ENCODE measurements around the gene LHX6. TPM values are rescaled to one million over a fixed set of nuclear protein-coding genes. Genes with fewer than 3 reads are reported as not detected.

The LHX6 gene
- total RNA-seq, 1 experiment from 2014 or later = 4.1 TPM

DNA sequence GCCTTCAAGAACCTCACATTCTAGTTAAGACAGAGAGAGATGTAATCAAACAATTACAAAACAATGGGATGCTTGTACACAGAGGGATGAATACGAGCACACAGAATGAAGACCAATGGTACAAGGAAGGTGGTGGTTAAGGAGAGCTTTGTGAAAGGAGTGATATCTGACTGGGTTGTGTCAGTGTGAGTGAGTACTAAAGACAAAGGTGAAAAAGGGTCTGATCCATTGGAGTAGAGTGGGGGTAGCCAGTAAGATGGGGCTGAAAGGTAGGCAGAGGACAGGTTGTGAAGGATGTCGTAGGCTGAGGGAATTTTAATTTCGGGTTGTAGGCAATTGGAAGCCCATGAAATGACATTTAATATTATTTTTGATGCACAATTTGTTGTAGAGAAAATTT, 26.0 kb upstream of the LHX6 start:
- RAD21 ChIA-PET (ENCODE audit: low non-redundant PET in 1 of 2, low total read pairs in 2 of 2, uncharacterized antibody in 2 of 2, unreplicated experiment in 2 of 2) = no interaction called here
- ATAC-seq = no peak
- no TSS peak for BruUV-seq (replicated peaks)
- Histone ChIP-seq H3K79me2 (ENCODE audit: insufficient read depth, low read length) (peaks cover 37% of the 10 kb centered on the region), H3K27ac (ENCODE audit: low read depth, low read length) (no peak overlapping the region), H4K20me1 (ENCODE audit: insufficient read depth) (no peaks in the 10 kb centered on the region), H3K9me2 (ENCODE audit: insufficient read depth) (no peaks in the 10 kb centered on the region), H3K9me3 (ENCODE audit: control insufficient read depth in 1 of 2, insufficient read depth in 1 of 2, low read depth in 1 of 2, low read length in 2 of 2) (no peaks in the 10 kb centered on the region), H2AFZ (ENCODE audit: low read depth, low read length, poor library complexity, severe bottlenecking) (no peak overlapping the region), H3K27me3 (ENCODE audit: insufficient read depth, low read length) (no peaks in the 10 kb centered on the region), H3K9ac (ENCODE audit: low read length) (no peak overlapping the region), H3K4me3 (replicated peaks in 1 of 2; ENCODE audit: low read depth in 1 of 2, low read length in 2 of 2) (no peak overlapping the region), H3K4me1 (ENCODE audit: control insufficient read depth in 1 of 2, insufficient read depth in 2 of 2, low read length in 2 of 2) (no peaks in the 10 kb centered on the region), H3K36me3 (ENCODE audit: control insufficient read depth in 1 of 2, insufficient read depth in 2 of 2, low read length in 2 of 2) (peaks cover 9 to 30% of the 10 kb centered on the region in 2 experiments), H3K4me2 (ENCODE audit: low read length) (no peak overlapping the region)
- no peak for DNase-seq (ENCODE audit: low read depth, low spot score)
- intact Hi-C loops (cut with micrococcal nuclease) = no loop called here
- no peak for TF ChIP-seq ZFX (IDR thresholded peaks at IDR 0.05)
- no peak for TF ChIP-seq EZH2phosphoT487 (IDR thresholded peaks at IDR 0.05; ENCODE audit: borderline replicate concordance)
- no peak for TF ChIP-seq SRF (IDR thresholded peaks at IDR 0.05; ENCODE audit: low read depth)
- TF ChIP-seq SP1 (IDR thresholded peaks at IDR 0.05; ENCODE audit: low read depth) = no peak
- no peak for TF ChIP-seq YY1 (IDR thresholded peaks at IDR 0.05; ENCODE audit: extremely low read depth, insufficient replicate concordance, low read depth, low read length)
- TF ChIP-seq, protein P1, sequence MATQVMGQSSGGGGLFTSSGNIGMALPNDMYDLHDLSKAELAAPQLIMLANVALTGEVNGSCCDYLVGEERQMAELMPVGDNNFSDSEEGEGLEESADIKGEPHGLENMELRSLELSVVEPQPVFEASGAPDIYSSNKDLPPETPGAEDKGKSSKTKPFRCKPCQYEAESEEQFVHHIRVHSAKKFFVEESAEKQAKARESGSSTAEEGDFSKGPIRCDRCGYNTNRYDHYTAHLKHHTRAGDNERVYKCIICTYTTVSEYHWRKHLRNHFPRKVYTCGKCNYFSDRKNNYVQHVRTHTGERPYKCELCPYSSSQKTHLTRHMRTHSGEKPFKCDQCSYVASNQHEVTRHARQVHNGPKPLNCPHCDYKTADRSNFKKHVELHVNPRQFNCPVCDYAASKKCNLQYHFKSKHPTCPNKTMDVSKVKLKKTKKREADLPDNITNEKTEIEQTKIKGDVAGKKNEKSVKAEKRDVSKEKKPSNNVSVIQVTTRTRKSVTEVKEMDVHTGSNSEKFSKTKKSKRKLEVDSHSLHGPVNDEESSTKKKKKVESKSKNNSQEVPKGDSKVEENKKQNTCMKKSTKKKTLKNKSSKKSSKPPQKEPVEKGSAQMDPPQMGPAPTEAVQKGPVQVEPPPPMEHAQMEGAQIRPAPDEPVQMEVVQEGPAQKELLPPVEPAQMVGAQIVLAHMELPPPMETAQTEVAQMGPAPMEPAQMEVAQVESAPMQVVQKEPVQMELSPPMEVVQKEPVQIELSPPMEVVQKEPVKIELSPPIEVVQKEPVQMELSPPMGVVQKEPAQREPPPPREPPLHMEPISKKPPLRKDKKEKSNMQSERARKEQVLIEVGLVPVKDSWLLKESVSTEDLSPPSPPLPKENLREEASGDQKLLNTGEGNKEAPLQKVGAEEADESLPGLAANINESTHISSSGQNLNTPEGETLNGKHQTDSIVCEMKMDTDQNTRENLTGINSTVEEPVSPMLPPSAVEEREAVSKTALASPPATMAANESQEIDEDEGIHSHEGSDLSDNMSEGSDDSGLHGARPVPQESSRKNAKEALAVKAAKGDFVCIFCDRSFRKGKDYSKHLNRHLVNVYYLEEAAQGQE (IDR thresholded peaks at IDR 0.05; ENCODE audit: low read depth) = no peak
- TF ChIP-seq EGR1 (IDR thresholded peaks at IDR 0.05; ENCODE audit: low read depth) = no peak
- TF ChIP-seq, protein P2, sequence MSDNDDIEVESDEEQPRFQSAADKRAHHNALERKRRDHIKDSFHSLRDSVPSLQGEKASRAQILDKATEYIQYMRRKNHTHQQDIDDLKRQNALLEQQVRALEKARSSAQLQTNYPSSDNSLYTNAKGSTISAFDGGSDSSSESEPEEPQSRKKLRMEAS (IDR thresholded peaks at IDR 0.05) = no peak
- no peak for TF ChIP-seq JUND (IDR thresholded peaks at IDR 0.05)
- TF ChIP-seq, protein P3, sequence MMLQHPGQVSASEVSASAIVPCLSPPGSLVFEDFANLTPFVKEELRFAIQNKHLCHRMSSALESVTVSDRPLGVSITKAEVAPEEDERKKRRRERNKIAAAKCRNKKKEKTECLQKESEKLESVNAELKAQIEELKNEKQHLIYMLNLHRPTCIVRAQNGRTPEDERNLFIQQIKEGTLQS (IDR thresholded peaks at IDR 0.05) = no peak
- no peak for TF ChIP-seq POLR2A (IDR thresholded peaks at IDR 0.05; ENCODE audit: borderline replicate concordance, extremely low read depth, insufficient read depth, insufficient read length)
- TF ChIP-seq SIN3A (IDR thresholded peaks at IDR 0.05; ENCODE audit: low read depth) = no peak
- no peak for TF ChIP-seq POLR2AphosphoS5 (IDR thresholded peaks at IDR 0.05; ENCODE audit: low read depth, low read length)
- TF ChIP-seq CEBPB (IDR thresholded peaks at IDR 0.05; ENCODE audit: low read depth) = no peak
- POLR2A ChIA-PET = no interaction called here
- CTCF ChIA-PET = no interaction called here
